PFSK-1 (cell line): ENCODE data around the gene RPRD2.

Experiments used
- FOXP2 ChIP-seq: optimal IDR thresholded peaks from 2 replicates; pipeline ENCODE3; 2011; ENCODE audit warnings: borderline replicate concordance, control low read depth, inconsistent platforms; ENCODE audit not compliant: insufficient read depth; ENCODE audit errors: extremely low read length, extremely low read depth
- POLR2AphosphoS5 ChIP-seq: IDR thresholded peaks from 2 replicates; pipeline ENCODE4 v1.6.1; 2012; ENCODE audit warnings: low read depth, mild to moderate bottlenecking, control low read depth, low read length, moderate library complexity
- REST ChIP-seq, 2 experiments: IDR thresholded peaks; 2 replicates each; pipeline versions ENCODE4 v1.6.1 to v1.8.0; 2011 to 2012; ENCODE audit warnings: low read depth in 2 of 2, low read length in 2 of 2, control low read depth in 1 of 2, inconsistent platforms in 1 of 2, mild to moderate bottlenecking in 1 of 2, moderate library complexity in 1 of 2; ENCODE audit not compliant: insufficient read depth in 1 of 2
- SIN3A ChIP-seq: IDR thresholded peaks from 2 replicates; pipeline ENCODE4 v1.6.1; 2012; ENCODE audit warnings: mild to moderate bottlenecking, low read length, moderate library complexity, borderline replicate concordance; ENCODE audit not compliant: insufficient read depth
- TAF1 ChIP-seq: IDR thresholded peaks from 2 replicates; pipeline ENCODE4 v1.6.1; 2012; ENCODE audit warnings: low read length, control low read depth, borderline replicate concordance; ENCODE audit not compliant: insufficient read depth

Gene RPRD2

DNA sequence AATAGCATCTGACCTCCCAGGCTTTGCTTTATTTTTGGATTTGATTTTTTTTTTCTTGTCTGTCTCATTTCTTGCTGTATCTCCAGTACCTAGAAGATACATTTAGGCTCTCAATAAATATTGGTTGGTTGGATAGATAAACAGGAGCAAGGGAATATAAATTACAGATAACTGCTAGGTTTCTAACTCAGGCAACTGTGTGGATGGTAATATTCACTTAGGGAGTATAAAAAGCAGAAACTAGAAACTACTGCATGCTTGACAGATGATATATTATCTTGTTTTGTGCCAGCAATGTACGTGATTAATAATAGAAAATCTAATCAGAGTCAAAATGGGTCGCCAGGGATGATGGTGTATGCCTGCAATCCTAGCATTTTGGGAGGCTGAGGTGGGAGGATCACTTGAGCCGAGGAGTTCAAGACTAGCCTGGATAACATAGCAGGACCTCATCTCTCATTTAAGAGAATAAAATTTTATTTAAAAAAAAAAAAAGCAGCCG, 92.2 kb downstream of the RPRD2 start:
- no peak for TF ChIP-seq TAF1
- no peak for TF ChIP-seq POLR2AphosphoS5
- no peak for TF ChIP-seq SIN3A
- TF ChIP-seq FOXP2 = no peak
- no peak for TF ChIP-seq REST (IDR thresholded peaks at IDR 0.05; ENCODE audit: insufficient read depth in 1 of 2, low read depth in 2 of 2, low read length in 2 of 2)

GRCh38 chr1:150464422-150464826, 100.5 kb downstream of the RPRD2 start:
- TF ChIP-seq SIN3A (no peak), FOXP2 (no peak), TAF1 (no peak), POLR2AphosphoS5 (no peak), REST (IDR thresholded peaks at IDR 0.05; ENCODE audit: insufficient read depth in 1 of 2, low read depth in 2 of 2, low read length in 2 of 2) (no peak)

- no peak for TF ChIP-seq REST (IDR thresholded peaks at IDR 0.05; ENCODE audit: insufficient read depth in 1 of 2, low read depth in 2 of 2, low read length in 2 of 2)
- no peak for TF ChIP-seq TAF1
- no peak for TF ChIP-seq FOXP2
- TF ChIP-seq POLR2AphosphoS5 = no peak
- no peak for TF ChIP-seq SIN3A
These were observed 103.0 kb downstream of the RPRD2 start for GRCh38 chr1:150466964-150467363.

- TF ChIP-seq POLR2AphosphoS5 = no peak
- no peak for TF ChIP-seq SIN3A
- no peak for TF ChIP-seq FOXP2
- no peak for TF ChIP-seq TAF1
- TF ChIP-seq REST (IDR thresholded peaks at IDR 0.05; ENCODE audit: insufficient read depth in 1 of 2, low read depth in 2 of 2, low read length in 2 of 2) = no peak
These were observed 105.3 kb downstream of the RPRD2 start for GRCh38 chr1:150469291-150469690.

- TF ChIP-seq TAF1 (no peak), REST (IDR thresholded peaks at IDR 0.05; ENCODE audit: insufficient read depth in 1 of 2, low read depth in 2 of 2, low read length in 2 of 2) (no peak), SIN3A (no peak), POLR2AphosphoS5 (no peak), FOXP2 (no peak)
These were observed 108.8 kb downstream of the RPRD2 start for GRCh38 chr1:150472601-150473200.
